KOPT-K1 (cell line): ENCODE measurements around the gene DPM3.
"Not testable (repeated sequence)": the region's sequence is repeated elsewhere in the genome, so short reads cannot be mapped to it uniquely, and the experiment has no call there.

ENCODE experiments used
- H3K27ac ChIP-seq: fragments of 200-600 bp; sonication (generic); 2 replicates; pipeline ENCODE4 v1.5.1; 2016; ENCODE audit warnings: antibody characterized with exemption, mild to moderate bottlenecking, low read depth, low read length; ENCODE audit not compliant: poor library complexity, severe bottlenecking
- H3K36me3 ChIP-seq: fragments of 200-600 bp; sonication (generic); 2 replicates; pipeline ENCODE4 v1.5.1; 2017; ENCODE audit warnings: antibody characterized with exemption, mild to moderate bottlenecking, low read length, moderate library complexity; ENCODE audit not compliant: insufficient read depth
- H3K9me3 ChIP-seq: fragments of 200-600 bp; sonication (generic); 2 replicates; pipeline ENCODE4 v1.5.1; 2017; ENCODE audit warnings: antibody characterized with exemption, low read length, mild to moderate bottlenecking; ENCODE audit not compliant: insufficient read depth, poor library complexity, severe bottlenecking

DPM3 gene

GRCh38 chr1:155125946-155126555 is 14.3 kb downstream of the DPM3 start:
- H3K27ac ChIP-seq = no peak overlapping the region

GRCh38 chr1:155125511-155125945 is 14.8 kb downstream of the DPM3 start:
- H3K9me3 ChIP-seq = no peaks in the 10 kb centered on the region
- no peak overlapping the region for H3K27ac ChIP-seq
- H3K36me3 ChIP-seq = no peaks in the 10 kb centered on the region

More at GRCh38 chr1:155125946-155126555, 14.3 kb downstream of the DPM3 start:
- H3K36me3 ChIP-seq = no peaks in the 10 kb centered on the region
- H3K9me3 ChIP-seq = no peaks in the 10 kb centered on the region

GRCh38 chr1:155124503-155125463 is 15.5 kb downstream of the DPM3 start:
- Histone ChIP-seq H3K9me3 (no peaks in the 10 kb centered on the region), H3K27ac (no peak overlapping the region)

GRCh38 chr1:155123801-155124200 is 16.5 kb downstream of the DPM3 start:
- Histone ChIP-seq H3K9me3 (no peaks in the 10 kb centered on the region), H3K36me3 (no peaks in the 10 kb centered on the region), H3K27ac (no peak overlapping the region)

More at GRCh38 chr1:155124503-155125463, 15.5 kb downstream of the DPM3 start:
- no peaks in the 10 kb centered on the region for H3K36me3 ChIP-seq

GRCh38 chr1:155122308-155122707 is 18.0 kb downstream of the DPM3 start:
- Histone ChIP-seq H3K36me3 (no peaks in the 10 kb centered on the region), H3K27ac (no peak overlapping the region), H3K9me3 (no peaks in the 10 kb centered on the region)

GRCh38 chr1:155121249-155121648 is 19.1 kb downstream of the DPM3 start:
- Histone ChIP-seq H3K36me3 (no peaks in the 10 kb centered on the region), H3K27ac (no peak overlapping the region), H3K9me3 (no peaks in the 10 kb centered on the region)

GRCh38 chr1:155120253-155120652 is 20.1 kb downstream of the DPM3 start:
- Histone ChIP-seq H3K27ac (no peak overlapping the region), H3K36me3 (no peaks in the 10 kb centered on the region), H3K9me3 (no peaks in the 10 kb centered on the region)

GRCh38 chr1:155118090-155118489 is 22.2 kb downstream of the DPM3 start:
- H3K36me3 ChIP-seq, H3K9me3 ChIP-seq, H3K27ac ChIP-seq: not testable (repeated sequence)

- H3K27ac ChIP-seq = no peak overlapping the region
- H3K36me3 ChIP-seq = no peaks in the 10 kb centered on the region
Observed at GRCh38 chr1:155117610-155118009, 22.7 kb downstream of the DPM3 start.

GRCh38 chr1:155116113-155116764 is 24.1 kb downstream of the DPM3 start:
- no peaks in the 10 kb centered on the region for H3K9me3 ChIP-seq
- no peaks in the 10 kb centered on the region for H3K36me3 ChIP-seq
- no peak overlapping the region for H3K27ac ChIP-seq

More at GRCh38 chr1:155117610-155118009, 22.7 kb downstream of the DPM3 start:
- H3K9me3 ChIP-seq = no peaks in the 10 kb centered on the region

- Histone ChIP-seq H3K36me3 (no peaks in the 10 kb centered on the region), H3K27ac (no peak overlapping the region), H3K9me3 (no peaks in the 10 kb centered on the region)
Observed at GRCh38 chr1:155113450-155113980, 26.8 kb downstream of the DPM3 start.

GRCh38 chr1:155110826-155111225 is 29.5 kb downstream of the DPM3 start:
- Histone ChIP-seq H3K9me3 (no peaks in the 10 kb centered on the region), H3K27ac (no peak overlapping the region), H3K36me3 (no peaks in the 10 kb centered on the region)

GRCh38 chr1:155110381-155110780 is 29.9 kb downstream of the DPM3 start:
- Histone ChIP-seq H3K36me3 (no peaks in the 10 kb centered on the region), H3K27ac (no peak overlapping the region), H3K9me3 (no peaks in the 10 kb centered on the region)

GRCh38 chr1:155108296-155108695 is 32.0 kb downstream of the DPM3 start:
- Histone ChIP-seq H3K27ac (no peak overlapping the region), H3K9me3 (no peaks in the 10 kb centered on the region), H3K36me3 (no peaks in the 10 kb centered on the region)
